ENCODE measurements around the gene IRF1. TPM values are rescaled to one million over a fixed set of nuclear protein-coding genes. Genes with fewer than 3 reads are reported as not detected.

The IRF1 gene
- total RNA-seq, 2 donors from 2014 or later: 42.2 to 47.0 TPM

DNA sequence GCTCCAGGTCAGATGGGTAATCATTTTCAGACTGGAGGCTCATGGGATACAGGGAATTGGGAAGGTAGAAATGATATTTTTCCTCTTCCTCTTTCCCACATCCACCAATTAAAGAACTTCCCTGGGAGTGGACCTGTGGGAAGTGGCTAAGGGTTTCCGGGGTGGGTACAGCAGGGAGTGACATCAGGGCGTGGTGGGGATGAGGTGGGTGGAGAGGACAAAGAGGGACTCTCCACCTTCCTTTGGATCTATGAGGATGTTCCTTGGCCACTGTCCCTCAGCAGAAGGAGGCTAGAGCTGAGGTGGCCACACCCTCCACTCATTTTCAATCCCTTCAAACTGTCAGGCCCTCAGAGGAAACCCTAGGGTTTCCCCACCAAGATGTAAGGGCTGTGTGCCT, 54.7 kb downstream of the IRF1 start:
- intact Hi-C loops (cut with DNase I): no loop called here
- 93% methylated on average over 2 of the region's 2 CpGs for WGBS
- H3K4me1 ChIP-seq (replicated peaks): peaks cover 4% of the 10 kb centered on the region
- H3K27ac ChIP-seq: no peak overlapping the region
- H3K4me3 ChIP-seq: no peak overlapping the region
- no peaks in the 10 kb centered on the region for H3K9me3 ChIP-seq
- TF ChIP-seq, protein P1, sequence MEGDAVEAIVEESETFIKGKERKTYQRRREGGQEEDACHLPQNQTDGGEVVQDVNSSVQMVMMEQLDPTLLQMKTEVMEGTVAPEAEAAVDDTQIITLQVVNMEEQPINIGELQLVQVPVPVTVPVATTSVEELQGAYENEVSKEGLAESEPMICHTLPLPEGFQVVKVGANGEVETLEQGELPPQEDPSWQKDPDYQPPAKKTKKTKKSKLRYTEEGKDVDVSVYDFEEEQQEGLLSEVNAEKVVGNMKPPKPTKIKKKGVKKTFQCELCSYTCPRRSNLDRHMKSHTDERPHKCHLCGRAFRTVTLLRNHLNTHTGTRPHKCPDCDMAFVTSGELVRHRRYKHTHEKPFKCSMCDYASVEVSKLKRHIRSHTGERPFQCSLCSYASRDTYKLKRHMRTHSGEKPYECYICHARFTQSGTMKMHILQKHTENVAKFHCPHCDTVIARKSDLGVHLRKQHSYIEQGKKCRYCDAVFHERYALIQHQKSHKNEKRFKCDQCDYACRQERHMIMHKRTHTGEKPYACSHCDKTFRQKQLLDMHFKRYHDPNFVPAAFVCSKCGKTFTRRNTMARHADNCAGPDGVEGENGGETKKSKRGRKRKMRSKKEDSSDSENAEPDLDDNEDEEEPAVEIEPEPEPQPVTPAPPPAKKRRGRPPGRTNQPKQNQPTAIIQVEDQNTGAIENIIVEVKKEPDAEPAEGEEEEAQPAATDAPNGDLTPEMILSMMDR (IDR thresholded peaks at IDR 0.05): no peak
- TF ChIP-seq POLR2AphosphoS5 (IDR thresholded peaks at IDR 0.05) (no peak), POLR2A (IDR thresholded peaks at IDR 0.05) (no peak)
- H3K27me3 ChIP-seq (replicated peaks; ENCODE audit: insufficient read depth): no peaks in the 10 kb centered on the region
- DNase-seq (ENCODE audit: low spot score): no peak
- H3K36me3 ChIP-seq: no peaks in the 10 kb centered on the region

DNA sequence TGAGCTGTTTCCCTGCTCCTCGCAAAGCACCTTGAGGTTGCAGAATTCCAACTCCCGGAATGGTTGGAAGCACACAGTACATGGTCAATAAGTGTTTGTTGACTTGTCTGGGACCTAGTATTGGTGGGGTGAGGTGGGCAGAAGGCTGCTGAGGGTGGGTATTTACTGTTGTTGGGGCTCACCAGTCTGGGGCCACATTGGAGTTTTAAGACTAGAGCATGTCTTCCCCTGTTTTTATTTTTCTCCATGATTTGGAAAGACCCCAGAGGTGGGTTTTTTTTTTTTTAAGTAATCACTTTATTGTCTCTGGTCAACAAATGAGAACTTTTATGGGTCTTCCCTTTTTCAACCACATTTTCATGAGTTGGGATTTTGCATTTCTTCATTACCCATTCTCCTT, 55.1 kb downstream of the IRF1 start:
- Histone ChIP-seq H3K36me3 (no peaks in the 10 kb centered on the region), H3K4me3 (no peak overlapping the region), H3K9me3 (no peaks in the 10 kb centered on the region), H3K27me3 (replicated peaks; ENCODE audit: insufficient read depth) (no peaks in the 10 kb centered on the region), H3K4me1 (replicated peaks) (peaks cover 4% of the 10 kb centered on the region), H3K27ac (no peak overlapping the region)
- WGBS: 85% methylated on average over 2 of the region's 2 CpGs
- intact Hi-C loops (cut with DNase I): no loop called here
- no peak for TF ChIP-seq POLR2A (IDR thresholded peaks at IDR 0.05)
- DNase-seq (ENCODE audit: low spot score): no peak

DNA sequence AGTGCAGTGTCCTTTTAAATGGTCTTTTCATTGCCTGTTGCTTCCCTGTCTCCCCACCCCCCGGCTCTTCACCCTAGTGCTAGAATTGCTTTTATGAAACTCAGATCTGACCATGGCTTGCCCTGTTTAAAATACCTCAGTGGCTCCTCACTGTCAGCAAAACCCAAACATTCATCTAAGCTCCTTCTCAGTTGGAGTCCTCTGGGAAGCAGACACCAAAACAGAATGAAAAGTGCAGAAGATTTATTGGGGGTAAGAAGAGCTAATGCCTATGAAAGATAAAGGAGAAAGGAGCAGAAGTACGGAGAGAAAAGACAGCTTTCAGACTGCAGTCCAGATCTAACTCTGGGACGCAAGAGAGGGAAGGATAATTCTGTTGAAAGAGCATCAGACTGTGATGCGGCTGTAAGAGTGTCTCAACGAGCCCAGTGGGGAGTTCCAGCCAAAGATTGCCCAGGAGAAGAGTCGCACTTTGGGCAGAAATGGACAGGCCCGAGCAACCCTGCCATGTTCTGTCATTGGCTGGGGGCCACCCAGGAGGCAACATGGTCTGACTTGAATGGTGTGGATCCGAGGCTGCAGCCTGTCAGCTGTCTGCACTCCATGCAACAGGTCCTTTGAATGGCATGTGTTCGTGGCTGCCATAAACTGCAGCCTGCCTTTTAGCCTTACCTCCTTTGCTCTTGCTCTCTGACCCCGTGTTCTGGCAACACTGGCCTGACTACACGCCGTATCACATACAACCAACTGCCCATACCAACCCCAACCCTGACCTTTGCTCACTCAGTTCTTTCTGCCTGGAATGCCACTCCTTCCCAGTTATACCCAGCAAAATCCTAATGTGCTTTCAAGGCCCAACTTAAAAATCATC, 55.9 kb downstream of the IRF1 start:
- no peak for TF ChIP-seq POLR2A (IDR thresholded peaks at IDR 0.05)
- no peak for TF ChIP-seq POLR2AphosphoS5 (IDR thresholded peaks at IDR 0.05)
- TF ChIP-seq, protein P1 (IDR thresholded peaks at IDR 0.05): no peak
- H3K27me3 ChIP-seq (replicated peaks; ENCODE audit: insufficient read depth): no peaks in the 10 kb centered on the region
- H3K9me3 ChIP-seq: no peaks in the 10 kb centered on the region
- peak; percentile 38 for DNase-seq (ENCODE audit: low spot score)
- no peak overlapping the region for H3K4me3 ChIP-seq
- WGBS: 46% methylated on average over 12 of the region's 12 CpGs
- peaks cover 4% of the 10 kb centered on the region for H3K4me1 ChIP-seq (replicated peaks)
- intact Hi-C loops (cut with DNase I): no loop called here
- H3K27ac ChIP-seq: no peak overlapping the region
- no peaks in the 10 kb centered on the region for H3K36me3 ChIP-seq

DNA sequence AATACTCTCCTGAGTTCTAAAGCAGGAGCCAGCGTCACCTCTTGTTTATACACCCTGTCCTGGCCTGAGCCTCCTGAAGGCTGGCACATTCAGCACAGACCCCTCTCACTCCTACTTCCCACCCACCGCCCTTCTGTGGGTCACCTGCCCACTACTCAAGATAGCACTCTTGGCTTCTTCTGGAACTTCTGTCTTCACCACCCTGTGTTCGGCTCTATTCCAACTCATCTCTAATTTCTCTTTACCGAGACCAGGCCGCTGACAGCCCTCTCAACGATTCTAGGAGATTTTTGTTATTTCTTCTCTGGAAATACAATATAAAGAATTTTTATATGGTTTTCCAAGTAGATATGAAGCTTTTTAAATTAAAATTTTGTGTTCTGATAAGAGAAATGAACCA, 57.4 kb downstream of the IRF1 start:
- no peaks in the 10 kb centered on the region for H3K36me3 ChIP-seq
- peaks cover 15% of the 10 kb centered on the region for H3K4me1 ChIP-seq (replicated peaks)
- intact Hi-C loops (cut with DNase I): no loop called here
- H3K27ac ChIP-seq: no peak overlapping the region
- H3K4me3 ChIP-seq: no peak overlapping the region
- TF ChIP-seq POLR2AphosphoS5 (IDR thresholded peaks at IDR 0.05) (no peak), POLR2A (IDR thresholded peaks at IDR 0.05) (no peak)
- TF ChIP-seq, protein P1 (IDR thresholded peaks at IDR 0.05): no peak
- H3K27me3 ChIP-seq (replicated peaks; ENCODE audit: insufficient read depth): no peaks in the 10 kb centered on the region
- no peaks in the 10 kb centered on the region for H3K9me3 ChIP-seq
- WGBS: 91% methylated on average over 6 of the region's 6 CpGs
- no peak for DNase-seq (ENCODE audit: low spot score)

DNA sequence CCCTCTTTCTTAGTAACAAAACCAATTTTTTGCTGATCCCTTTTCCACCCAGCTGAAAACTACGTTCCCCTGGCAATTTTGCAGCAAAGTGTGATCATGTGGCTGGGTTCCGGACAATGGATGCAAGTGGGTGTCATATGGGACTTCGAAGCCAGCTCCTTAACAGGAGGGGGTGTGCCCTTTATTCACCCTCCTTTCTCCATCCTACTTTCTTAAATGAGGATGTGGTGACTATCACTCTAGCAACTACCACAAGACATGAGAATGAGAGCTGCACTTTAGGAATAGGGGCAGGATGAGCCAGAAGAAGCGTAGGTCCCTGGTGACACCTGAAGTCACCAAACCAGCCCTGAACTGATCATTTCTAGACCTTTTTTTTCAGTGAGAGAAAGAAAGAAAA, 58.9 kb downstream of the IRF1 start:
- Histone ChIP-seq H3K27ac (no peak overlapping the region), H3K9me3 (no peaks in the 10 kb centered on the region), H3K27me3 (replicated peaks; ENCODE audit: insufficient read depth) (no peaks in the 10 kb centered on the region), H3K4me3 (no peak overlapping the region), H3K4me1 (replicated peaks) (peaks cover 28% of the 10 kb centered on the region), H3K36me3 (no peaks in the 10 kb centered on the region)
- no peak for TF ChIP-seq POLR2A (IDR thresholded peaks at IDR 0.05)
- TF ChIP-seq, protein P1 (IDR thresholded peaks at IDR 0.05): no peak
- no peak for TF ChIP-seq POLR2AphosphoS5 (IDR thresholded peaks at IDR 0.05)
- intact Hi-C loops (cut with DNase I): no loop called here
- 94% methylated on average over 4 of the region's 4 CpGs for WGBS
- DNase-seq (ENCODE audit: low spot score): no peak

Small RNA genes within 50 kb of the gene (small RNA-seq; reads per million reads assigned to genes)
- gene RF00019: 0 reads per million in 2 donors

Other genes with a start within 250 kb of the IRF1 start
- gene PDLIM4, start 233.1 kb downstream of the IRF1 start, total RNA-seq: 10 to 100 TPM; 35.9 to 50.2 TPM
- gene SLC22A4, start 196.4 kb downstream of the IRF1 start, total RNA-seq: 1 to 10 TPM; 5.5 to 8.2 TPM
- gene SLC22A5, start 121.1 kb downstream of the IRF1 start, total RNA-seq: 10 to 100 TPM; 26.2 to 37.5 TPM
- not detected for gene IL5, start 52.7 kb upstream of the IRF1 start, total RNA-seq
- gene RAD50, start 66.2 kb upstream of the IRF1 start, total RNA-seq: 10 to 100 TPM; 20.2 to 37.0 TPM
- 1 to 10 TPM in 1 of 2 donors, not detected in 1; 2.3 TPM for gene IL13, start 167.4 kb upstream of the IRF1 start, total RNA-seq
- not detected for gene IL4, start 183.2 kb upstream of the IRF1 start, total RNA-seq
- gene KIF3A, start 246.8 kb upstream of the IRF1 start, total RNA-seq: 10 to 100 TPM in 1 of 2 donors, 1 to 10 TPM in 1; 5.9 to 14.0 TPM

Measured in prostate gland (tissue), 2 donors.